A549 (cell line): ENCODE measurements around the gene GNB1. TPM values are rescaled to one million over a fixed set of nuclear protein-coding genes. Genes with fewer than 3 reads are reported as not detected.
A peak's percentile ranks its signal among the peaks of the same experiment; 100 is the strongest.

Experiments
- ATAC-seq, 2 experiments: fragments of 200-7000 bp in 1 of 2; fragments of >200 bp in 1 of 2; cut with Nextera tagmentation in 1 of 2; cut with Tn5 transposase in 1 of 2; 3 replicates each; pipeline versions ENCODE4 v1.8.0 to v1.9.1; 2018 to 2020; ENCODE audit warnings: mild to moderate bottlenecking in 1 of 2, moderate library complexity in 1 of 2
- CTCF ChIA-PET: fragments of 300-600 bp; sonication (Branson Sonifier 250); formaldehyde crosslinking; extraction: SDS; loops from one replicate; lab custom pipeline; 2021; ENCODE audit warnings: antibody characterized with exemption, inconsistent platforms; lab: Yijun Ruan, JAX
- POLR2A ChIA-PET: fragments of 350-600 bp; formaldehyde crosslinking; extraction: SDS; loops from one replicate; lab custom pipeline; 2021; ENCODE audit warnings: antibody characterized with exemption, inconsistent platforms; lab: Yijun Ruan, JAX
- DNase-seq, 2 experiments: peaks; one replicate each; pipeline versions ENCODE4 v3.0.0 to v3.0.0-alpha.2; 2011 to 2016; ENCODE audit warnings: low read depth in 1 of 2, low spot score in 1 of 2
- FAIRE-seq: peaks from 2 replicates; lab custom pipeline; 2011; peaks lifted over from hg19 to GRCh38; lab: Jason Lieb, UNC
- H3K27ac ChIP-seq, 2 experiments: fragments of >200 bp; sonication (Bioruptor Twin); formaldehyde crosslinking; 3 replicates each; pipeline ENCODE4 v1.5.1; 2016 to 2017
- H3K4me1 ChIP-seq: fragments of >200 bp; sonication (Bioruptor Twin); formaldehyde crosslinking; 3 replicates; pipeline ENCODE4 v1.6.1; 2016
- H3K4me2 ChIP-seq: fragments of >200 bp; sonication (Bioruptor Twin); formaldehyde crosslinking; 3 replicates; pipeline ENCODE4 v1.6.1; 2016
- H3K4me3 ChIP-seq: fragments of >200 bp; sonication (Bioruptor Twin); formaldehyde crosslinking; 3 replicates; pipeline ENCODE4 v1.5.1; 2016
- H3K9me3 ChIP-seq: fragments of >200 bp; sonication (Bioruptor Twin); formaldehyde crosslinking; 3 replicates; pipeline ENCODE4 v1.6.1; 2016
- CHD2 ChIP-seq: fragments of 150-350 bp; IDR thresholded peaks from 2 replicates; pipeline ENCODE4 v1.6.1; 2014; ENCODE audit warnings: low read length; ENCODE audit not compliant: partially characterized antibody
- CHD4 ChIP-seq: fragments of 200-600 bp; sonication (generic); IDR thresholded peaks from 2 replicates; pipeline ENCODE4 v1.6.1; 2016; ENCODE audit warnings: antibody characterized with exemption, mild to moderate bottlenecking, borderline replicate concordance
- E2F6 ChIP-seq: IDR thresholded peaks from 2 replicates; pipeline ENCODE4 v1.6.1; 2012; ENCODE audit warnings: low read depth, borderline replicate concordance
- EHMT2 ChIP-seq: fragments of 200-600 bp; sonication (generic); IDR thresholded peaks from 2 replicates; pipeline ENCODE4 v1.6.1; 2016; ENCODE audit warnings: antibody characterized with exemption, low read depth, mild to moderate bottlenecking, moderate library complexity
- ELK1 ChIP-seq: fragments of 150-350 bp; IDR thresholded peaks from 2 replicates; pipeline ENCODE4 v1.6.1; 2014; ENCODE audit warnings: low read depth, mild to moderate bottlenecking, low read length
- EP300 ChIP-seq, 2 experiments: fragments of >200 bp; sonication (Bioruptor Twin); formaldehyde crosslinking; IDR thresholded peaks; 2 replicates in 1 of 2; 3 replicates in 1 of 2; pipeline ENCODE4 v1.6.1; 2016 to 2017
- ESRRA ChIP-seq: fragments of 150-350 bp; IDR thresholded peaks from 2 replicates; pipeline ENCODE4 v1.6.1; 2014; ENCODE audit warnings: mild to moderate bottlenecking, low read length, borderline replicate concordance
- FOXS1 ChIP-seq: fragments of 250-450 bp; sonication (Bioruptor Pico); IDR thresholded peaks from 2 replicates; pipeline ENCODE4 v1.5.0; 2020; ENCODE audit warnings: mild to moderate bottlenecking, moderate library complexity
- HOXA7 ChIP-seq: fragments of 250-450 bp; sonication (Bioruptor Pico); IDR thresholded peaks from 2 replicates; pipeline ENCODE4 v1.5.0; 2020; ENCODE audit warnings: mild to moderate bottlenecking, moderate library complexity
- HOXB5 ChIP-seq: fragments of 250-450 bp; sonication (Bioruptor Pico); IDR thresholded peaks from 2 replicates; pipeline ENCODE4 v1.5.0; 2020; ENCODE audit warnings: mild to moderate bottlenecking, moderate library complexity
- MAFK ChIP-seq: fragments of 450-650 bp; IDR thresholded peaks from 2 replicates; pipeline ENCODE4 v1.6.1; 2014; ENCODE audit not compliant: partially characterized antibody
- MAZ ChIP-seq: fragments of 150-350 bp; IDR thresholded peaks from 2 replicates; pipeline ENCODE4 v1.6.1; 2014; ENCODE audit warnings: antibody characterized with exemption, low read depth, low read length, borderline replicate concordance
- NFE2L2 ChIP-seq: fragments of 150-350 bp; conservative IDR thresholded peaks from 2 replicates; pipeline ENCODE4 v1.6.1; 2014; ENCODE audit warnings: low read length
- NPAS2 ChIP-seq: fragments of 250-450 bp; sonication (Bioruptor Pico); IDR thresholded peaks from 2 replicates; pipeline ENCODE4 v1.8.0; 2022; ENCODE audit warnings: mild to moderate bottlenecking, moderate library complexity, borderline replicate concordance
- RAD21 ChIP-seq, 2 experiments: fragments of >200 bp in 1 of 2; sonication (Bioruptor Twin) in 1 of 2; formaldehyde crosslinking in 1 of 2; IDR thresholded peaks in 1 of 2; conservative IDR thresholded peaks in 1 of 2; 2 replicates in 1 of 2; 3 replicates in 1 of 2; pipeline ENCODE4 v1.6.1; 2012 to 2018; ENCODE audit warnings: inconsistent platforms in 1 of 2
- RFX5 ChIP-seq: fragments of 450-650 bp; IDR thresholded peaks from 2 replicates; pipeline ENCODE4 v1.7.1; 2014; ENCODE audit warnings: antibody characterized with exemption, mild to moderate bottlenecking, moderate library complexity
- RNF2 ChIP-seq: fragments of 200-600 bp; sonication (generic); IDR thresholded peaks from 2 replicates; pipeline ENCODE4 v1.6.1; 2016; ENCODE audit warnings: low read depth, mild to moderate bottlenecking, antibody characterized with exemption, moderate library complexity, borderline replicate concordance
- USF2 ChIP-seq: fragments of 450-650 bp; IDR thresholded peaks from 2 replicates; pipeline ENCODE4 v1.6.1; 2014; ENCODE audit warnings: antibody characterized with exemption
- ZSCAN20 ChIP-seq: fragments of 250-450 bp; sonication (Bioruptor Pico); IDR thresholded peaks from 2 replicates; pipeline ENCODE4 v1.8.0; 2022; ENCODE audit warnings: mild to moderate bottlenecking, moderate library complexity
- WGBS: methylation state at CpG from one replicate; pipeline ENCODE4 v1.1.6; 2017; ENCODE audit errors: missing lambda C conversion rate; 5-methylcytosine and 5-hydroxymethylcytosine counted together
- polyA plus RNA-seq, 4 experiments: library from polyadenylated mRNA; depleted of rRNA in 3 of 4; stranded (reverse); fragments of >200 nt; fragmentation: RNase III in 1 of 4; extraction: RNeasy Plus Mini Kit Qiagen cat#74134 plus additional on column Dnase treatment in 1 of 4; gene quantifications; 2 replicates in 3 of 4; 3 replicates in 1 of 4; pipeline ENCODE4 v1.2.3, GENCODE V29; 2011 to 2017
- TF ChIP-seq, protein P1 (sequence below): fragments of 250-450 bp; sonication (Bioruptor Pico); IDR thresholded peaks from 2 replicates; pipeline ENCODE4 v1.5.0; 2020; ENCODE audit warnings: low read depth, mild to moderate bottlenecking, moderate library complexity
- TF ChIP-seq, protein P2 (sequence below): fragments of >200 bp; sonication (Bioruptor Twin); formaldehyde crosslinking; IDR thresholded peaks from 3 replicates; pipeline ENCODE4 v1.5.1; 2016
- TF ChIP-seq, protein P3 (sequence below): fragments of 200-600 bp; sonication (generic); IDR thresholded peaks from 2 replicates; pipeline ENCODE4 v1.6.1; 2016; ENCODE audit warnings: antibody characterized with exemption, mild to moderate bottlenecking, moderate library complexity
- TF ChIP-seq, protein P4 (sequence below): IDR thresholded peaks from 2 replicates; pipeline ENCODE4 v1.6.1; 2012

Gene GNB1
- polyA plus RNA-seq, 2 of the 4 experiments (the other 2 are of a cell fraction): 159 to 270 TPM

DNA sequence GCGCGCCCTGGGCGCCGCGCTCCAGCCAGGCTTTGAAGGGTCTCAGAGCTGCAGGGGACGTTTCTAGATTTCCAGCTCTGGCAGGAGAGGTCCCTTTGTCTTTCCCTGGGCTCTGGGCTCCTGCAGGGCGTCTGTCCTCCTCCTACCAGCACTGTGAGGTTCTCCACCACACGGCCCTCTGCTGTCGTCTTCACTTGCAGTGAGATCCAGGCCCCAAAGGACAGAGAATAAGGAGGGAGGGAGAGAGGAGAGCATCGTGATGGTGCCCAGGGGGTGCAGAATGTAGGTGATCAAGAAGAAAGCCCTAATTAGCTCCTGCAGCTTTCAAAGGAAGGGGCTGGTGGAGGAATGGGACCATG lies 4.2 kb upstream of the GNB1 start:
- Histone ChIP-seq H3K27ac (peak overlapping the region in 1 of 2 experiments; percentile 70; a peak in 4 of 6 replicates), H3K4me3 (no peak overlapping the region), H3K4me2 (peak overlapping the region; percentile 46; the same call in 1 of the 3 replicates), H3K9me3 (no peaks in the 10 kb centered on the region), H3K4me1 (peaks cover 29% of the 10 kb centered on the region)
- ChIA-PET CTCF (interaction anchor here (4.1 kb wide), 1 partner anchor 11 kb away, joined by 32 read pairs; no protein-coding TSS in a partner anchor), POLR2A (no interaction called here)
- DNase-seq: no peak
- 90% methylated on average over 10 of the region's 10 CpGs for WGBS
- no peak for FAIRE-seq
- no peak for ATAC-seq
- no peak for TF ChIP-seq MAFK
- TF ChIP-seq, protein P1, sequence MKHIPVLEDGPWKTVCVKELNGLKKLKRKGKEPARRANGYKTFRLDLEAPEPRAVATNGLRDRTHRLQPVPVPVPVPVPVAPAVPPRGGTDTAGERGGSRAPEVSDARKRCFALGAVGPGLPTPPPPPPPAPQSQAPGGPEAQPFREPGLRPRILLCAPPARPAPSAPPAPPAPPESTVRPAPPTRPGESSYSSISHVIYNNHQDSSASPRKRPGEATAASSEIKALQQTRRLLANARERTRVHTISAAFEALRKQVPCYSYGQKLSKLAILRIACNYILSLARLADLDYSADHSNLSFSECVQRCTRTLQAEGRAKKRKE (CRISPR knock-in tag): no peak
- no peak for TF ChIP-seq MAZ
- TF ChIP-seq, protein P2, sequence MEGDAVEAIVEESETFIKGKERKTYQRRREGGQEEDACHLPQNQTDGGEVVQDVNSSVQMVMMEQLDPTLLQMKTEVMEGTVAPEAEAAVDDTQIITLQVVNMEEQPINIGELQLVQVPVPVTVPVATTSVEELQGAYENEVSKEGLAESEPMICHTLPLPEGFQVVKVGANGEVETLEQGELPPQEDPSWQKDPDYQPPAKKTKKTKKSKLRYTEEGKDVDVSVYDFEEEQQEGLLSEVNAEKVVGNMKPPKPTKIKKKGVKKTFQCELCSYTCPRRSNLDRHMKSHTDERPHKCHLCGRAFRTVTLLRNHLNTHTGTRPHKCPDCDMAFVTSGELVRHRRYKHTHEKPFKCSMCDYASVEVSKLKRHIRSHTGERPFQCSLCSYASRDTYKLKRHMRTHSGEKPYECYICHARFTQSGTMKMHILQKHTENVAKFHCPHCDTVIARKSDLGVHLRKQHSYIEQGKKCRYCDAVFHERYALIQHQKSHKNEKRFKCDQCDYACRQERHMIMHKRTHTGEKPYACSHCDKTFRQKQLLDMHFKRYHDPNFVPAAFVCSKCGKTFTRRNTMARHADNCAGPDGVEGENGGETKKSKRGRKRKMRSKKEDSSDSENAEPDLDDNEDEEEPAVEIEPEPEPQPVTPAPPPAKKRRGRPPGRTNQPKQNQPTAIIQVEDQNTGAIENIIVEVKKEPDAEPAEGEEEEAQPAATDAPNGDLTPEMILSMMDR: no peak

GRCh38 chr1:1894354-1895059 lies 3.6 kb upstream of the GNB1 start:
- WGBS: 40% methylated on average over 7 of the region's 14 CpGs
- ATAC-seq (no peak; a peak in 1 of 6 replicates), FAIRE-seq (no peak), DNase-seq (no peak)
- H3K4me2 ChIP-seq: peak overlapping the region; percentile 46; the same call in 2 of the 3 replicates
- ChIA-PET CTCF (interaction anchor here (4.1 kb wide), 1 partner anchor 12 kb away, joined by 32 read pairs; no protein-coding TSS in a partner anchor), POLR2A (no interaction called here)
- H3K4me3 ChIP-seq: no peak overlapping the region
- H3K9me3 ChIP-seq: no peaks in the 10 kb centered on the region
- peaks cover 29% of the 10 kb centered on the region for H3K4me1 ChIP-seq
- H3K27ac ChIP-seq: peak overlapping the region; percentile 28 to 70; a peak in 4 of 6 replicates
- no peak for TF ChIP-seq NPAS2
- no peak for TF ChIP-seq EP300 (IDR thresholded peaks at IDR 0.05)
- TF ChIP-seq NFE2L2: no peak
- TF ChIP-seq, protein P3, sequence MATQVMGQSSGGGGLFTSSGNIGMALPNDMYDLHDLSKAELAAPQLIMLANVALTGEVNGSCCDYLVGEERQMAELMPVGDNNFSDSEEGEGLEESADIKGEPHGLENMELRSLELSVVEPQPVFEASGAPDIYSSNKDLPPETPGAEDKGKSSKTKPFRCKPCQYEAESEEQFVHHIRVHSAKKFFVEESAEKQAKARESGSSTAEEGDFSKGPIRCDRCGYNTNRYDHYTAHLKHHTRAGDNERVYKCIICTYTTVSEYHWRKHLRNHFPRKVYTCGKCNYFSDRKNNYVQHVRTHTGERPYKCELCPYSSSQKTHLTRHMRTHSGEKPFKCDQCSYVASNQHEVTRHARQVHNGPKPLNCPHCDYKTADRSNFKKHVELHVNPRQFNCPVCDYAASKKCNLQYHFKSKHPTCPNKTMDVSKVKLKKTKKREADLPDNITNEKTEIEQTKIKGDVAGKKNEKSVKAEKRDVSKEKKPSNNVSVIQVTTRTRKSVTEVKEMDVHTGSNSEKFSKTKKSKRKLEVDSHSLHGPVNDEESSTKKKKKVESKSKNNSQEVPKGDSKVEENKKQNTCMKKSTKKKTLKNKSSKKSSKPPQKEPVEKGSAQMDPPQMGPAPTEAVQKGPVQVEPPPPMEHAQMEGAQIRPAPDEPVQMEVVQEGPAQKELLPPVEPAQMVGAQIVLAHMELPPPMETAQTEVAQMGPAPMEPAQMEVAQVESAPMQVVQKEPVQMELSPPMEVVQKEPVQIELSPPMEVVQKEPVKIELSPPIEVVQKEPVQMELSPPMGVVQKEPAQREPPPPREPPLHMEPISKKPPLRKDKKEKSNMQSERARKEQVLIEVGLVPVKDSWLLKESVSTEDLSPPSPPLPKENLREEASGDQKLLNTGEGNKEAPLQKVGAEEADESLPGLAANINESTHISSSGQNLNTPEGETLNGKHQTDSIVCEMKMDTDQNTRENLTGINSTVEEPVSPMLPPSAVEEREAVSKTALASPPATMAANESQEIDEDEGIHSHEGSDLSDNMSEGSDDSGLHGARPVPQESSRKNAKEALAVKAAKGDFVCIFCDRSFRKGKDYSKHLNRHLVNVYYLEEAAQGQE: no peak
- TF ChIP-seq CHD2: no peak
- TF ChIP-seq FOXS1 (CRISPR knock-in tag): no peak
- TF ChIP-seq ESRRA: no peak
- TF ChIP-seq RFX5: no peak
- TF ChIP-seq EHMT2: no peak
- TF ChIP-seq ELK1: no peak
- TF ChIP-seq, protein P4, sequence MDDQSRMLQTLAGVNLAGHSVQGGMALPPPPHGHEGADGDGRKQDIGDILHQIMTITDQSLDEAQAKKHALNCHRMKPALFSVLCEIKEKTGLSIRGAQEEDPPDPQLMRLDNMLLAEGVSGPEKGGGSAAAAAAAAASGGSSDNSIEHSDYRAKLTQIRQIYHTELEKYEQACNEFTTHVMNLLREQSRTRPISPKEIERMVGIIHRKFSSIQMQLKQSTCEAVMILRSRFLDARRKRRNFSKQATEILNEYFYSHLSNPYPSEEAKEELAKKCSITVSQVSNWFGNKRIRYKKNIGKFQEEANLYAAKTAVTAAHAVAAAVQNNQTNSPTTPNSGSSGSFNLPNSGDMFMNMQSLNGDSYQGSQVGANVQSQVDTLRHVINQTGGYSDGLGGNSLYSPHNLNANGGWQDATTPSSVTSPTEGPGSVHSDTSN: no peak
- TF ChIP-seq RNF2: no peak
- no peak for TF ChIP-seq USF2
- TF ChIP-seq RAD21 (conservative IDR thresholded peaks at IDR 0.05 in 1 of 2, IDR thresholded peaks at IDR 0.05 in 1 of 2): no peak
- TF ChIP-seq CHD4: no peak
- TF ChIP-seq E2F6: no peak
- TF ChIP-seq HOXB5 (CRISPR knock-in tag): no peak
- no peak for TF ChIP-seq HOXA7
- TF ChIP-seq ZSCAN20 (CRISPR knock-in tag): no peak
